Coronary artery (tissue), 2 donors: Measurements from ENCODE around the gene RAB41.

ENCODE experiments used
- DNase-seq: peaks from one replicate; pipeline ENCODE4 v3.0.0-alpha.2; 2017; ENCODE audit warnings: low spot score
- H3K27ac ChIP-seq, 2 donors: fragments of 200-600 bp; sonication (generic); one replicate each; pipeline ENCODE4 v1.5.1; 2016 to 2019
- H3K4me3 ChIP-seq: fragments of 200-600 bp; sonication (generic); 2 replicates; pipeline ENCODE4 v1.5.1; 2016; ENCODE audit warnings: mild to moderate bottlenecking, moderate library complexity
- TF ChIP-seq, protein P1 (sequence below): fragments of 200-600 bp; sonication (generic); IDR thresholded peaks from one replicate; pipeline ENCODE4 v1.5.1; 2019; ENCODE audit warnings: antibody characterized with exemption

The RAB41 gene

GRCh38 chrX:70253377-70254062 lies 28.5 kb upstream of the RAB41 start:
- TF ChIP-seq, protein P1, sequence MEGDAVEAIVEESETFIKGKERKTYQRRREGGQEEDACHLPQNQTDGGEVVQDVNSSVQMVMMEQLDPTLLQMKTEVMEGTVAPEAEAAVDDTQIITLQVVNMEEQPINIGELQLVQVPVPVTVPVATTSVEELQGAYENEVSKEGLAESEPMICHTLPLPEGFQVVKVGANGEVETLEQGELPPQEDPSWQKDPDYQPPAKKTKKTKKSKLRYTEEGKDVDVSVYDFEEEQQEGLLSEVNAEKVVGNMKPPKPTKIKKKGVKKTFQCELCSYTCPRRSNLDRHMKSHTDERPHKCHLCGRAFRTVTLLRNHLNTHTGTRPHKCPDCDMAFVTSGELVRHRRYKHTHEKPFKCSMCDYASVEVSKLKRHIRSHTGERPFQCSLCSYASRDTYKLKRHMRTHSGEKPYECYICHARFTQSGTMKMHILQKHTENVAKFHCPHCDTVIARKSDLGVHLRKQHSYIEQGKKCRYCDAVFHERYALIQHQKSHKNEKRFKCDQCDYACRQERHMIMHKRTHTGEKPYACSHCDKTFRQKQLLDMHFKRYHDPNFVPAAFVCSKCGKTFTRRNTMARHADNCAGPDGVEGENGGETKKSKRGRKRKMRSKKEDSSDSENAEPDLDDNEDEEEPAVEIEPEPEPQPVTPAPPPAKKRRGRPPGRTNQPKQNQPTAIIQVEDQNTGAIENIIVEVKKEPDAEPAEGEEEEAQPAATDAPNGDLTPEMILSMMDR: no peak
- Histone ChIP-seq H3K4me3 (no peak overlapping the region), H3K27ac (no peak overlapping the region)
- DNase-seq: no peak

GRCh38 chrX:70254063-70254400 lies 27.9 kb upstream of the RAB41 start:
- Histone ChIP-seq H3K4me3 (no peak overlapping the region), H3K27ac (no peak overlapping the region)

DNA sequence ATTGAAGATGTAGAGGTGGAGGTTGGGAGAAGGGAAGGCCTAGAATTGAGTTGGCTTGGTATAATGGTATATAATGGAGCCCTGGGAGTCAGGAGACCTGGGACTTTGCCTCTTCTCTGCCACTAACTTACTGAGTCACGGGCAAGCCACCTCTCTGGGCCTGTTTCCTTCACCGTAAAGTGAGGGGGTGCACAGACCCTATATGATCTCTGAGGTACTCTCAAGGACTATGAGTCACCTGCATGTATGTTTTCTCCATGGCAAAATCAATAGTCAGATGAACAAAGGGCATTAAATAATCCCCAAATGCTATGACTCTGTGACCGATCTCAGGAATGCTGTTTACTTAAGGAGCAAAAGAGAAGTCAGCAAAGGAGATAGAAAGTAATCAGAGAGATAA lies 27.1 kb upstream of the RAB41 start:
- TF ChIP-seq, protein P1: no peak
- DNase-seq: no peak
- H3K4me3 ChIP-seq: no peak overlapping the region
- H3K27ac ChIP-seq: no peak overlapping the region

More at GRCh38 chrX:70254063-70254400, 27.9 kb upstream of the RAB41 start:
- TF ChIP-seq, protein P1: no peak
- DNase-seq: no peak

- Histone ChIP-seq H3K27ac (no peak overlapping the region), H3K4me3 (no peak overlapping the region)
- DNase-seq: no peak
- TF ChIP-seq, protein P1: no peak
Measured at GRCh38 chrX:70255452-70255851, 26.5 kb upstream of the RAB41 start.

DNA sequence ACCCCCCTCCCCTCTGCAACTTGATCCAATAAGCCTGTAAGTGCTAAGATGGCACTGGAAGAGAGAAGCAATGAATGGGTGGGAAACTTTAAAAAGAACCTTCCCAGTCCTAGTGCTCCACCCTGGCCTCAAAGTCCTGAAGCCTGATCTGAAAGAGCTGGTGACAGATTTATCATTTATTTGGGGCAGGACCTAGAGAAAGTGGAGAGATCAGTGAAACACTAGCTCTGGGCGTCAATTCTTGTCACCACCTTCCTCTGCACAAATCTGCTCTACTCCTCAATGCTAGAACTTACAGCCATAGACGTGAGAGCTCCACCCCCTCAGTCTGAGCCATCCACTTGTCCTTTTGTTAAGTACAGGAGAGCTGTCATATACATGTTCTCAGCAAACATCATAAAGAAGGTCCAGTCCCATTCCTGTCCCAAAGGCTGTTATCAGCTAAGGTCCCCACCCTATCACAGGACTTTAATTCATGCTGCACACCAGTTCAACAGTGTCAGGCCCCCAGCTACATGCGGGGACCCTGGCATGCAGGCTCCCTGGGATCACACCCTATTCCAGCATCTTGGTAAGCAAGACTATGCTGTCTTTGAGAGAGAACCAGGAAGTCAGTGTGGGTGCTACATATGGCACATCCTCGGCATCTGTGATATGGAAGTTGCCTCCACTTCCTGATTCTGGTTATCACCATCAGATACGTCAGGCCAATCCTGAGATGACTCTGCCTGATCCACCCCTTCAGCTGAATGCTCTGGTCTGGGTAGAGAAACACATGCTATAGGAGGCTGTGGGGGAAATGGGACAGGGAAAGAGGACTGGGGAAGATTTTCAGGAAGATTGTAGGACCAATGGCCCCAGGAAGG lies 24.3 kb upstream of the RAB41 start:
- Histone ChIP-seq H3K27ac (no peak overlapping the region), H3K4me3 (no peak overlapping the region)
- no peak for DNase-seq
- TF ChIP-seq, protein P1: no peak

DNA sequence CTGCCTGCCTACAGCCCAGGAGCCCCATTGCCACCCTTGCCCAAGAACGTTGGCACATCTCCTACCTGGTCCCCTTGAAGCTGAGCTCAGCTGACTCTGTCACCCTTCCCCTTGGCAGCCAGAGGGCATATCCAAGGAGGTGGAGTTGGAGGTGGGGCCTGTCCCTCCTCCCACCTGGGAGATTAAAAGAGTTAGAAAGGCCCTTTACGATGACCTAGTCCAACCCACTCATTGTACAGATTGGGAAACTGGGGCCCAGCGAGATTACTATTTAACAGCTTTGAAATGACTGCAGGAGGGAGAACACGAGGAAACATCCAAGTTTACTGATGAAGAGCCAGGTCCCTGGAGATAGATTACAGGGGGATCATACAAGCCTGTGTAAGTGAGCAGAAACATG lies 21.9 kb upstream of the RAB41 start, which contains the start of gene P2RY4:
P2RY4 (minus strand) TSS at position 101 of the 400 bp plus-strand sequence. CDS start 580 bp downstream, outside the sequence.
- DNase-seq: no peak

More for the DNA sequence above, 21.9 kb upstream of the RAB41 start, which contains the start of gene P2RY4:
- H3K4me3 ChIP-seq: no peak within 1 kb of the TSS
- no peak within 1 kb of the TSS for H3K27ac ChIP-seq
- TF ChIP-seq, protein P1: no peak
